Hematopoietic multipotent progenitor cell treated with erythropoietin and hydrocortisone succinate and interleukin-3 and kit ligand, for 15 days (in vitro differentiated cells): ENCODE data around the gene LIPN.

Experiments used
- DNase-seq: peaks from one replicate; pipeline ENCODE4 v3.0.0-alpha.2; 2015; ENCODE audit warnings: low spot score

The LIPN gene

DNA sequence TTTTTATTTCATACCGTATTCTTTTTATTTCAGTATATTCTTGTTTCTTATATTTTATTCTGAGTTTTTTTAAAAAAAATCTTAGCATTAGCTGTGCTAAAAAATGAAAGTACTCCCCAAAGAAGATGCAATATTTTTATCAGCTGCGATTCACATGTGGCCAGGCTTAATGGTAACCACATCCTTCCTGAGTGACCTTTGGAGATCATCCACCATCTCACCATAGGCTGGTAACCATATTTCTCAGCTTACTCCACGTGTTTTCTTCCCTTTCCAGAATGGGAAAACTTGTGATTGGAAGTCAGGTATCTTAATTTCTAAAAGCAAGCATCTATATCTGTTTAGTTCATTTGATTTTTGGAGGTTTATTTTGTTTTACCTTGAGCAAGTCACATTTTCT lies 23.9 kb downstream of the LIPN start:
- DNase-seq: no peak

DNA sequence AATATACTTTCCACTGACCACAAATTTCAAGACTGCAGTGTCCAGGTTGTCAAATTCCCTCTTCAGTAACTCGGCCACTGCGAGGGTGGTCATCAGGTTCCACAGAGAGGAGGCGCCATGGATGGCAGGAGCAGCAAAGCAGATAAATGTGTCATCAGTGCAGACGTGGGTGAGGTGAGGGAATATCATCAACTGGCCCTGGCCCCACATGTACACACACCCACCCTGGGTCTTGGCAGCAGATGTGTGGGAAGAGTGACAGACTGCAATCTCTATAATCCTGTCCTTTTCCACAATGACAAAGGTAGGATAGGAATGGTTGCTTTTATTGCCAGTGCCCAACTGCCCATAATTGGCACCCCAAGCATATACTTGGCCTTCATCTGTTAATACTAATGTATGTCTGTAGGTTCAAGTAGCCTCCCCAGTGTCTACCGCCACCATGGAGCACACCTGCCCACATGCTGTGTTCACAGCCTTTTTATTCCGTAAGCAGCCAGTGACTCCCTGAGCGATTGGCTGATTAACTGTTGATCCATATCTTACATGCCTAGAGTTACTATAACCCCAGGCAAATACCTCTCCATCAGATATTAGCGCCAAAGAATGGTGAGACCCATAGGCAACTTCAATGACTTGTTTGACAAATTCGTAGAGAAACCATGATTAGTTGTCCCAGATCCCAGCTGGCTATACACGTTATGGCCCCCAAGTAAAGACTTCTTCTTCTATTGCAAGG lies 26.4 kb downstream of the LIPN start:
- no peak for DNase-seq

DNA sequence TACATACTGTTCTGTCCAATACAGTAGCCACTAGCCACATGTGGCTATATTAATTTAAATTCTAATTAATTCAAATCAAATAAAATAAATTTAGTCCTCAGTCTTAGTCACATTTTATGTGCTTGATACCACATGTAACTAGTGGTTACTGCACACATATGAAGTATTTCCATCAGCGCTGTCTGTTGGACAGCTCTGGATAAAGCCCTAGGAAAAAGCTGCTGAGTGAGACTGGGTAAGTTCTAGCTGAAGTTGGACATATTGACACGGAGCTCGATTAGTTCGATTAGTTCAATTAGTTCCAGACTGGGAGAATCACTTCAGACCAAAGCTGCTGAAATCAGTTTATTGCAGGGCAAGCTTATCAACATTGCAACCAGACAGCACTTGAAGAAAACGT lies 27.6 kb downstream of the LIPN start:
- no peak for DNase-seq

DNA sequence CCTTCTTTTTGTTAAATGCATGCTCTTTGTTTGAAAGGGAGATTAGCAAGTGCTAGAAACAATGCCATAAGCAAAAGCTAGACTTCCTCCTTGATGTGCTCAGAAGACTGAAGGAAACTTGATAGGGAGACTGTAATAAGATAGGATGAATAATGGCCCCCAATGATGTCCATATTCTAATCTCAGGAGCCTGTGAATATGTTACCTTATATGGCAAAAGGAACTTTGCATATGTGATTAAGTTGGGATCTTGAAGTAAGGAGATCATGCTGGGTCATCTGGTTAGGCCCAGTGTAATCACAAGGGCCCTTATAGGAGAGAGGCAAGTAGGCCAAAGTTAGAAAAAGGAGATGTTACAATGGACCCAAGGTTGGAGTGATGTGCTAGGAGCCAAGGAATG lies 29.1 kb downstream of the LIPN start:
- DNase-seq: no peak

DNA sequence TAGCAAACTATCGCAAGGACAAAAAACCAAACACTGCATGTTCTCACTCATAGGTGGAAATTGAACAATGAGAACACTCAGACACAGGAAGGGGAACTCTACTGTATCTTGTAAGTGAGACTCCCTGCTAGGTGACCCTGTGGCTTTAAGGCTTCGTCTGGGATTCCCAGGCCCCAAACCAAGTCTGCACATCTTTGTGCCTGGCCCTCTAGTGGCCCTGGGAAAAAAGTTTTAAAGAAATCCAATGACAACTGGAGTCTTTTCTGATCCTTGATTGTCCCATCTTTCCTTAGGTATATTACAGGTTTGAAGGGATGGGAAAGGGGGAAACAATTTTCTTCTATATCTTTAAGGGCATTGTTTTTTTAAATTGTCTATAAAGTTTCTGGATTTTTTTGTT lies 32.1 kb downstream of the LIPN start:
- no peak for DNase-seq

DNA sequence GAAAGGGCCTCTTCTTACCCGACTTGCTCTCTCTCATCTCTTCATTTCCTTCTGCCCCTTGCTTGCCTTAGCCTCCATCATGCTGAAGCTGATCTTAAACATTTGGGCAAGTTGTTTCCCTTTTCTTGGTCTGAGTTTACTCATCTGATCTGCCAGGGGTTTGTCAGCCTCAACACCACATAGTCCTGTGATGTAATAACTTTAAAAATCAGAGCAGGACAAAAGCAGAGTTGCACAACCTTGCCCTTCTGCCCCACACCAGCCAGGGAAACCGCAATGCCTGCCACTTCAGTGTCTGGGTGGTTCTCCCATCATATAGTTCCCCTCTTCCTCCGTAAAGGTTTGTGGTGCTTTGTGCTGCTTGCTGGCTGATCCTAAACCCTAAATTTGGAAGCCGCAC lies 32.8 kb downstream of the LIPN start:
- no peak for DNase-seq

DNA sequence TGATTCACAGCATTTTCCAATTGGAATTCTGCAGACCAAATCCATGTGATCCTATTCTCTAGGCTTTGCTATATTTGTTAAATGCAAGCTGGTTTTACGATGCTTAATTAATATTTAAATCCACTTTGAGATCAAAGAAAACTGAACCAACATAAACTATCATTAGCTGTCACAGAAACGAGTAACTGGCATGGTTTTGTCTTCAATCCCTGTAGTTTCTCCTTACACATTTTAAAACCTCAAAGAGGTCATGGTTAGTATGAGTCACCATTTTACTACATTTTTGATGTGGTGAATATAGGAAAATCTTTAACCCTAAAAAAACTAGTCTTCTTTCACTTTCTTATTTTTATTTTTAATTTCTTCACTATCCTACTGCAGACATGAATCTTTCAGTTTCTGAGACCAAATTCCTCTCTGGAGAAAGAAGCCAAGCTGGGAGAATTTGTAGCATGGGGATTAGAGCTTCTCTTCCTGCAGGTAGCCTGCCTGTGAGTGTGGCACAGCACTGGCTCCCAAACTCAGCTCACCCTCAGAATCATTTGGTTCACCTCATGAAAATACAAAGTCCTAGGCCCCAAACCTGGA lies 34.0 kb downstream of the LIPN start:
- DNase-seq: no peak

DNA sequence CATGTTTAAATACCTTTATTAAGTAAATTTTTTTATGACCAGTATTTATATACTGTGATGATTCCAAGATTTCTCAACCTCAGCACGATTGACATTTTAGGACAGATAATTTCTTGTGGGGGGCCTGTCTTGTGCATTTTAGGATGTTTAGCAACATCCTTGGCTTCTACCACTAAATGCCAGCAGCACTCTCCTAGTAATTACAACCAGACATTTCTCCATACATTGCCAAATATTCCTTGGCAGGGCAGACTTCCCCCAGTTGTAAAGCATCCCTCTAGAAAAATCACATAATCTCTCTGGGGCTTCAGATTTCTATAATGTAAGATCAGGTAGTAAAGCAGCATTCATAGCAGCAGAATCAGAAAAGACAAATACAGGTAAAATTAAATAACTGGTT lies 34.9 kb downstream of the LIPN start:
- DNase-seq: no peak

DNA sequence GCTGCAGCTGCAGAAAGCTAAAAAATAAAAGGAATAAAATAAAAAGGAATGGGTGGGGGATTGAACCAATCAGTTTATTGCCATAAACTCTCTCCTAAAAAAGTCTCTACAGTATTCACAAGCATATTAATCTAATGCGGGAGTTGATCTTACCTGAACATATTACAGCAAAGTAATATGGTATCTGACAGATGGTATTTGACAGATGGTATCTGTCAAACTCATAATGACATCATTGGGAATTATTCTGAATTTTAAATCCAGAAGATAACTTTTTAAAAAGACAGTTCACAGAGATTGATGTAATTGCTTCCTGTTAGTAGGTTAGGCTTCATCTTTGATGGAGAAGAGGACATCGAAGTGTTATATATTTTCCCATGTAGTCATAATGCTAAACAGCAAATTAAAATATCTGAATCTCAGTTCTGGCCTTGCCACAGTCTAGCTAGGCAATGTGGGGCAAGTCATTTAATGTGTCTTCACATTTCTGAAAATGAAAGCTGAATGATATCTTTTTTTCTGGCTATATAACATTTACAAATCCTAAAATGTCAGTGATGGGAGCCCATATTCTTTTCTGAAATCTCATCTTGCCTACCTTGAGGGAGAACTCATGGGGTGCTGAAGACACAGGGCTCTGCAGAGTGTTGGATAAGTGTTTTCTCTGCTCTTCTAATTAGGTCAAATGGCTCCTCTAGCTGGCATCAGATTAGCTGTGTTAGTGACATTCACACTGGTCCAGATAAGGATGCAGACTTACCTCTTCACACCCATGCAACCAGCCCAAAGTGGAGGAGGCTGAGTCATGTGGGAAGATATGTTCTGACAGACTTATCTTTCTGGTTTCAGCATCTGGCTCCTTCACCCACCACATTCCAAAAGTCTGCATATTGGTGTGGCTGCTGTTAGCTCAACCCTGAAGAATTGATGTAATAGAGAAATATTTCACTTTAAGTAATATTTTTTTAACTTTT lies 40.6 kb downstream of the LIPN start:
- no peak for DNase-seq

DNA sequence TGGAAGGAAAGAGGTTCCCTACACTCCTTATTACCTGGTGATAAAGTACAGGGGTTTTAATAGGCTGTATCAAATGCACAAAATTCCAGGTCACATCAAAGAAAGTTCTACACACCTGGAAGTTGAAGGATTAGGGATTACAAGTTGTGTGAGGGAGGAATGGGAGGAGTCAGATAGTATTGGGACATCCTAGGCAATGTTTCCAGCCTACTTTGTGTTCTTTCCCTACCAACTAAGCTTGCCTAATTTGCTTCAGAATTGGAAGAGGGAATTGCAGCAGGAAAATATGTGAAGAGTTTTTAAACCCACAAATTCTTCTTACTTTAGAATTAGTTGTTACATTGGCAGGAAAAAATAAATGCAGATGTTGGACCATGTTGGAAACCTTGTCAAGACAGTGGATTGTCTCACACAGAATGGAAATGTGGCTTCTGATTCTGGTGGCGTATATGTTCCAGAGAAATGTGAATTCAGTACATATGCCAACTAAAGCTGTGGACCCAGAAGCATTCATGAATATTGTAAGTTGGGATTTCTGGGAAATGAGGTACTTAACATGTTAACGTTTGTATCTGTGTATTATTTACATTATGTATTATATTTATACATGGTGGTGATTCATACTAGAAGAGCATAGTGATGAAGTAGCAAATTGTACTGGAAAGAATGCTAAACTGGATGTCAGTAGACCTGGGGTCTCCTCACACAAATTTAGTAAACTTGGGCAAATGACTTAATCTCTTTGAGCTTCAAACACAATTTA lies 42.9 kb downstream of the LIPN start, which contains the start of gene LIPM:
LIPM (plus strand) TSS at position 208 of the 763 bp plus-strand sequence; CDS start at position 375, 167 bp downstream.
- DNase-seq: no peak

DNA sequence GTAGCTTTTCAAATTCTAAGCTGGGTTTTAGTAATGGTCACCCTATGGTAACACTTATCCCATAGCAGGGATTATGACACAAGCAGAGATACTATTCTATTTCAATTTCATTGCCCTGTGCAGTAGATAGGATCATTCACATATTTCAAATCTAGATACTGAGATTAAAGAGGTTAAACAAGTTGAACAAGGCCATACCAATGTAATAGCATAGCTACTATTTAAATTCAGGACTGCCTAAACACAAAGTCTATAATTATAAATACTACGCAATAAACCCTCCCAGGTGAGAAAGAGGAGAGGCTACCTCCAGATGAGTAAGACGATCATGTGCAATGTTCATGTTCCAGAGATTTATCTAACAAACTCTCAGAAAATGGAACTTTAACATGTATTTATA lies 43.8 kb downstream of the LIPN start:
- DNase-seq: no peak

DNA sequence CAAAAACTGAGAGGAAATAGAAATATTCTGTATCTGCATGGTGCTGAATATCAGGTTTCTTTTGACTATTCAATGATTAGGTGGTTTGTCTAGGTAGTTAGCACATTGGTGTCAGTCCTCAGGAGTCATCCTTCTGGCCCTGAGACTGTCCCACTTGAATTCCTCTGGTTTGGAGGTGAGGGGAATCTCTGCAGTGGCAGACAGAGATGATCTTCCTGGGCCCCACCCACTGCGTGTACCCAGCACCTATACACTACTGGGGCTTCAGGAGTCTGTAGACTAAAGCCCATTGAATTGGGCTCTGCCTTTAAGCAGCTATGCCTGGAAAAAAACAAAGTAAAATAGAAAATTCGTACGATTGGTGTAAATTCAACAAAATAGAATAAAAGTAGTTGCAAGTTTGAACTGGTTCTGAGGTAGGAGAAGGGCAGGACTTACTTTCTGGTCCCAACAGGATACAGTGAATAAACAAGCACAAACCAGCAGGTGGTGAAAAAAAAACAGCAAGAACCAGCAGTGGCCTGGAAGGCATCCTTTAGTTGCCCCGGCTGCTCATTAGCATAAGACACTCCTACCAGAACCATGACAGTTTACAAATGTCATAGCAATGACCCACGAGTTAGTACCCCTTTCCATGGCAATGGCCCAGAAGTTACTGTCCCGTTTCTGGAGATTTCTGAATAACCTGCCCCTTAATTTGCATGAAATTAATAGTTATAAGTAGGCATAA lies 44.4 kb downstream of the LIPN start:
- no peak for DNase-seq

DNA sequence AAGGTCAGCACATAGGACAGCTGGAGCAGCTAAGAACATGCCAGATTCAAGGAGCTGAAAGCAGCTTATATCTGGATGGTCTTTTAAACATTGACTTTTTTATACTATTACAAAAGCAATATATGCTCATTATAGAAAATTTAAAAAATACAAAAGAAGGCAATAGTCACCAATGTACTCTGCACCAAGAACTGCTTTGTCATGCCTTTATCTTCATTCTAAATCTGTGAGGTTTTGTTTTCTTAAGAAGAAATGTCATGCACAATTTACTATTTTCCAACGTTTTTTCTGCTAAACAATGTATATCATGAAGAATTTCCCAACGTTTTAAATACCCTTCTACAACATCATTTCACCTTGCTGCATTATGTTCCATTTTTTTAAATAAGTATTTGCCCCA lies 45.5 kb downstream of the LIPN start:
- DNase-seq: no peak

DNA sequence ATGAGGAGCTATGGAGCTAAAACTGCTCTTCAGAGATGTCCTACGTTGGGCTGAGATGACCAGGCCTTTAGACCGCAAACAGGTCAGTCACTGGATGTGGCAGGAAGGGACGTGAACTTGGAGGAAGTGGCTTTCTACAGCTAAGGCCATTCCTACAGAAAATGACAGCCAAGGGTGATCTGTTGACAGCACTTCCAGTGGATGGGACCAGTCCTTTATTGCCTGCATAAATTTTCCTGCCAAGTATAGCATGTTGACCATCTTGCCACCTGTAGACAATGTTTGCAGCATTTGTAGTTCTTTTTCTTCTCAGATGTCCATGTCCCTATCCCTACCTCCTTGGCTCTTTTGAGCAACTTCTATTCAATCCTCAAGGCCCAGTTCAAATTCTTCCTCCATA lies 46.1 kb downstream of the LIPN start:
- no peak for DNase-seq

DNA sequence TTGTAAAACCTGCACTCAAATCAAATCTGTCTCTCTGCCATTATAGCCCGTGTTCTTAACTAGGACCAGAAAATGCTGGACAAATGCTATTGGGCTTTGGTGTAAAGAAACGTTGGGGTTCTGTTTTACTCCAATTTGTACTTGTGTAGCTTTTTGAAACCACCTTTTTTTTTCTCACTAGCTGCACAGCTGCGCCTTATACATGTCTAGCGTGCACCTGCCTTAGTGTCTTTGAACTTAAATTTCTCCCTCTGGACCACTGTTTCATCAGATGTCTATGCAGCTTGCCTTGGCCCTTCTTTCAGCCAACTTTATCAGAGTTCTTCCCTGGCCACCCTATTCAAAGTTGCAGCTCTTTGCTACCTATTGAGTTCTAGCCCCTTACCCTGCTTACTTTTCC lies 49.8 kb downstream of the LIPN start:
- DNase-seq: no peak

DNA sequence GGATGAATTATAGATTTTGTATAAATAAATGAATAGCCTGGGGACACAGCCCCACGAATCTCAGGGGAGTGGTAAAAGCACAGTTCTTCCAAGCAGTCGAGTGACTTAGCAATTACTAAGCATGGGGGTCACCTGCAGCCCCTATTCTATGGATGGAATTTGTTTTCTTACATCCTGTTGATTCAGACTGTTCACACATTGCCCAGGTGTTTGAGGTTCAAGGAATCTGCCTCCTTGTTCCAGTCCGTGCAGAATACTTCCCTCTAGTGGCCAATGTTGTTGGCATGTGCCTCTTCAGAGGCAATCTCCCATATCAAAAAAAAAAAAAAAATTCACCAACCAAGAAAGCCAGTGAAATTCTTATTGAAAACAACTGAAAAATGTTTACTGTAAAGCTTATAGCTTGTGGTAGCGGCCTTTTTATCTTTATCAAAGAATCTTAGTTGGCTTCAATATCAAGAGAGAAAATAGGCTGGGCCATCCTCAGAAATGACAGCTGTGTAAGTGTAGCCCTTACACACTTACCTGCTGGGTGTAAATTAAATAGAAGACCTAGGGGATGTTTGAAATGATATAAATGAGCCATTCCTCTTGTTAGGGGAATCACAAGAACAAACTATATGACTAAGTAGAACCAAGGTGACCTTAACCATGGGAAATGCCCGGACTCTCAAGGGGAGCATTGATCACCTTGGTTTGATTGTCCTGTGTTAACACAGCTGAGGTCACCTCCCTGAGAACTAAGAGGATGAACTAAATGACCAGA lies 50.6 kb downstream of the LIPN start:
- DNase-seq: peak; percentile 4

DNA sequence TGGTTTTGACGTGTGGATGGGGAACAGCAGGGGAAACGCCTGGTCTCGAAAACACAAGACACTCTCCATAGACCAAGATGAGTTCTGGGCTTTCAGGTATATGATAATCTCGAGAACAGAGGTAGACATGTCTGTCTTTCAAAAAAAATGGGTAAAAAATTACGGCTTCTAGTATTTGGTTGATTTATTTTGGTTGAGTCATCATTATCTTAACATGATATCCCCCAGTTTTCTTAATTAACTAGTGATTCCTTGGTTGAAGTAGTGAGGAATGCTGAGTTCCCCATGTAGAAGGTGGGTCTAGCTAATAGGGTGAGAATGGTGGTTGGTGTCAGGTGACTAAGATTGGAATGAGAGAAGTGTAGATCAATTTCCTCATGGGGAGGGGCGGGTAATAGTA lies 53.4 kb downstream of the LIPN start:
- no peak for DNase-seq

DNA sequence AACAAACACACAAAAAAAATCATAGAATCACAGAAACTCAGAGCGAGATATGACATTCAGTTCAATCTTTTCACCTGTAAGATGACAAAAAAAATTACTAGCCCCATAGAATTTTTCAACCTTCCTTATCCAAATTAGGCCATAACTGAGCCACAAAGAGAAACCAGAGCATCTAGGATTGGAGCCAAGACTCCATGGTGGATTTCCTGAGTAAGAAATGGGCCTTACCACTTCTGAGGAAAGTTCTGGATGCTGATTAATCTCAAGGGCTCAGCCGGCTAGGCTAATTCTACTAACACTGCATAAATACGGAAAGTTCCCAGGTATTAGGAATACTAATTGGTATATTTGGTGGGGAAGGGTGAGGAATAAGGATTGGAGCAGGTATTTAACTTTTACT lies 59.5 kb downstream of the LIPN start:
- DNase-seq: no peak

DNA sequence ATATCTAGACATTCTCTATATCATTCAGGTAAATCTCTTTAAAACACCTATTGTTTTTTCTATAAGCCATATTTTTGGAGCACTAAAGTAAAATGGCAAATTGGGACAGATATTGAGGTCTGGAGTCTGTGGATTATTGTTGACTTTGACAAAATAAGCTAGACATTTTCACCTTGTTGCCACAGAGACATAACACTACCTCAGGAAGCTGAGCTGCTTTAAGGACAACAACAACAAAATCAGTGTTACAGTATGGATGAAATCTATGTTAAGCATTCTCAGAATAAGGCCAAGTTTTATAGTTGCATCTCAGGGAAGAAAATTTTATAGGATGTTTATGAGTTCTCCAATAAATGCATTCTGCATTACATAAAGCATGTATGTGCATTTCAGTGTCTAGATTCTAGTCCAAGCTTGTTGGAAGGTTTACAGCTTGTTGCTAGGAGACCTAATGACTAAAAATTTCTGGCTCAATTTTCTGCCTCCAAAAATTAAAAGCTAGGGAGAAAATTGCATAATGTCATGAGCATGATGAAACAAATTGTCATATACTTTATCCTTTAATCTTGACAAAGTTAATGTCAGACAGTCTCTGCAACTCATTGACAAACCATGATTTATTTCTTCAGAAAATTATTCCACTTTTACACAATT lies 61.1 kb downstream of the LIPN start:
- no peak for DNase-seq

DNA sequence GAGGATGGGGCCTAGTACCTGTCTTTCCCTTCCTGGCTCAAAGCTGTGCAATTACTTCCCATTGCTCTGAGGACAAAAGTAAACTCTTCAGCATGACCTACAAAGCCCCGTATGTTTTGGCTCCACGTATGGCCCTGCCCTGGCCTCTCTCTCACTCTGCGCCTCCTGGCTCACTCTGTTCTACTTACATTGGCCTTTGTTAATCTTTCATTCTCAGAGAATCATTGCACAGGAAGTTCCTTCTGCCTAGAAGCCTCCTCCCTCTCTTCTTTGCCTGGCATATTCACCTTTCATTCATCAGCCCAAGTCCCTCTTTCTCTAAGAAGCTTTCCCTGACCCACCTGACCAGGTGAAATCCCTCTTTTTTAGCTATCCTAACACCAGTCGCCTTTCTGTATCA lies 66.6 kb downstream of the LIPN start:
- no peak for DNase-seq
